GM10248 (cell line): ENCODE results near the gene SHMT1.
"Not testable (repeated sequence)": the region's sequence is repeated elsewhere in the genome, so short reads cannot be mapped to it uniquely, and the experiment has no call there.

Source experiments
- CTCF ChIA-PET: fragments of 300-600 bp; sonication (Branson Sonifier 250); formaldehyde crosslinking; extraction: SDS; loops from one replicate; lab custom pipeline; 2021; ENCODE audit warnings: antibody characterized with exemption; lab: Yijun Ruan, JAX
- POLR2A ChIA-PET: fragments of 350-650 bp; sonication (Branson Sonifier 250); formaldehyde crosslinking; extraction: SDS; loops from one replicate; lab custom pipeline; 2020; ENCODE audit warnings: antibody characterized with exemption; lab: Yijun Ruan, JAX
- DNase-seq: peaks from one replicate; pipeline ENCODE4 v3.0.0; 2012; ENCODE audit errors: extremely low spot score
- CTCF ChIP-seq: IDR thresholded peaks from 2 replicates; pipeline ENCODE4 v1.5.1; 2012; ENCODE audit warnings: mild to moderate bottlenecking, low read depth; ENCODE audit errors: extremely low read depth, missing control alignments, control extremely low read depth

Gene SHMT1

GRCh38 chr17:18339933-18340332 lies 23.4 kb downstream of the SHMT1 start:
- ChIA-PET POLR2A (no interaction called here), CTCF (no interaction called here)
- no peak for TF ChIP-seq CTCF
- DNase-seq = no peak

- POLR2A ChIA-PET, CTCF ChIA-PET, DNase-seq: not testable (repeated sequence)
These were observed 25.2 kb downstream of the SHMT1 start for GRCh38 chr17:18338158-18338557.

DNA sequence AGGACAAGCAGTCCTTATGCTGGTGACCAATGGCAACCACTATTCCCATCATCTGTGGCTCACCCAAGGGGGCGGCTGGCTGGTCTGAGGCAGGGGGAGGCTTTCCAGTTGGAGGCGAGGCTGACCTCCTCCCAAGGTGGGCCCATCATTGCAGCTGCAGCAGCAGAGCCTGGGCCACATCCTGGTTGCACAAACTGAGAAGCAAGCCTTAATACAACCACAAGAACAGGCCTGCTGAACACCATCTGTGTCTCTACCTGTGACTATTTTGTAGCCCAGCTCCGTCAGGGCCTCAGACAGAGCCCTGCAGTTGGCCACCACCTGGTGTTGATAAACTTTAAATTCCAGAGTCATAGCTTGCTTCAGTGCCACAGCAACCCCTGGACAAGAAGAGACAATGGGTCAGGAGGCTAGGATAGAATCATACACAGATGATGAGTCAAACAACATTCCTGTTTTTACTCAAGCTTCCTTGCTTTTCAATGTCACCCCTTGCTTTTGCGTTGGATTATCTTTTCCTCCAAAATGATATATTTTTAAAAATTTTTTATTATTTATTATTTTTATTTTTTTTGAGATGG lies 30.4 kb downstream of the SHMT1 start:
- no peak for DNase-seq
- no peak for TF ChIP-seq CTCF
- ChIA-PET CTCF (interaction anchor here (2.3 kb wide), 1 partner anchor 13 kb away, joined by 9 read pairs; no protein-coding TSS in a partner anchor), POLR2A (no interaction called here)

DNA sequence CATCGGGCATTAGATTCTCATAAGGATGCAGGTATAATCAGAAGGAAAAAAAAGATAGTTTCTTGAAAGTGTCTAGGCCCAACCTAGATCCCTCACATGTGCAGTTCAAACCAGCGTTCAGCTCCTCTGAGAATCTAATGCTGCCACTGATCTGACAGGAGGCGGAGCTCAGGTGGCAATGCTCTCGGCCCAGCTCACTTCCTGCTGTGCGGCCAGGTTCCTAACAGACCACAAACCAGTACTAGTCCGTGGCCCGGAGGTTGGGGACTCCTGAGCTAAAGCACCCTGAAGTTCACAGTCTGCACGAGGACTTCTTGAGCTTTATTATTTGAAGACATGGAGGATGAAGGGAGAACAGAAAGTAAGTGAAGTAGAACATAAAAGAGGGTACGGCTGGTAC lies 31.5 kb downstream of the SHMT1 start:
- TF ChIP-seq CTCF = no peak
- DNase-seq = no peak
- POLR2A ChIA-PET = no interaction called here
- CTCF ChIA-PET = interaction anchor here (1.9 kb wide), 1 partner anchor 11 kb away, joined by 10 read pairs; no protein-coding TSS in a partner anchor

DNA sequence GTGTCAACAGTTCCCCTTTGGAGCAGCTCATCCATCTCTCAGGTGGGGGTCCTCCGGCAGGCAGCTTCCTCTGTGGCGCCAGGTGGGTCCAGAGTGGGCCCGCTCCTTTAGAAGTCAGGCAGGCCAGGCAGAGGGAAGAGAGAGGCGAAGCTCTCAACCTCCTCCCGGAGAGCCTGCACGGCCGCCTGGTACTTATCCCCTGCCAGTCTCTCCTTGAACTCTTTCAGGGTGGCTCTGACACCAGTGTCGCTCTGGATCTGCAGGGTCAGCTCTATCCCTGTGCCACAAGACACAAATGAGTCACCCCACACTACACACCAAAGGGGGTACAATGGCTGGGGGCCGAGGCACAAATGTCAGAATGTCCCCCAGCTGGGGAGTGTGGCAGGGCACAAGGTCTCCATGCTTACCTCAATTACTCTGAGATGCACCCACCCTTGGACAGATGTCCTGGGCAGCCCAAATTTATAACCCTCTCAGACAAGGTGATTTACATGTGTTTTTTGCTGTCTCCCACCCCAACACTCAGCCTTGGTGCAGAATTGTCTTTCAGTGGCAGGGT lies 34.6 kb downstream of the SHMT1 start:
- ChIA-PET CTCF (no interaction called here), POLR2A (no interaction called here)
- DNase-seq = no peak
- TF ChIP-seq CTCF = no peak

GRCh38 chr17:18327556-18327955 lies 35.8 kb downstream of the SHMT1 start:
- CTCF ChIA-PET = interaction anchor here (1.1 kb wide), 1 partner anchor 8 kb away, joined by 4 read pairs; no protein-coding TSS in a partner anchor
- POLR2A ChIA-PET = interaction anchor here (1.6 kb wide), 1 partner anchor 10 kb away, joined by 8 read pairs; no protein-coding TSS in a partner anchor
- no peak for TF ChIP-seq CTCF
- no peak for DNase-seq

- POLR2A ChIA-PET = interaction anchor here (1.6 kb wide), 1 partner anchor 9 kb away, joined by 8 read pairs; no protein-coding TSS in a partner anchor
- CTCF ChIA-PET = interaction anchor here (1.1 kb wide), 1 partner anchor 8 kb away, joined by 4 read pairs; no protein-coding TSS in a partner anchor
These were observed 36.3 kb downstream of the SHMT1 start for GRCh38 chr17:18327093-18327492.

More at GRCh38 chr17:18327093-18327492, 36.3 kb downstream of the SHMT1 start:
- DNase-seq = no peak
- TF ChIP-seq CTCF = no peak
